ENCODE measurements around the gene ZNRD2.

The ZNRD2 gene

DNA sequence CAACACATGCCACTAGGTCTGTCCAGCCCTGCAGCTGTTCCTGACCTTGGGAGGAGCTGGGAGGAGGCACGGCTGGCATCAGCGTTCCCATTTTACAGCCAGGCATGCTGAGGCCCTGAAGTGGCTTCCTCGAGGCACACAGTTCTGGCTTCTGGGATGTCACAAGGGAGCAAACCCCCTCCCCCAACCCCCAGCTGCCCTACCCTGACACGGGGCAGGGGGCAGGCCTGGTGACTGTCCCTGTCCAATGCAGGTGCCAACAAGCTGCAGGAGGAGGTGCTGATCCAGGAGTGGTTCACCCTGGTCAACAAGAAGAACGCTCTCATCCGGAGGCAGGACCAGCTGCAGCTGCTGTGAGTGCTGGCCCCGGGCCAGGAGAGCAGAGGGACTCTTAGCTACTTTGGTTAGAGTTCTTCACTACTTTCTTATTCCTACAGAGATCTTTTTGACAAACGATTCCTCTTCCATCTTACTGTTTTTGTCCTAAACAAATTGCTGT is 20.0 kb downstream of the ZNRD2 start:
- no peak for DNase-seq

DNA sequence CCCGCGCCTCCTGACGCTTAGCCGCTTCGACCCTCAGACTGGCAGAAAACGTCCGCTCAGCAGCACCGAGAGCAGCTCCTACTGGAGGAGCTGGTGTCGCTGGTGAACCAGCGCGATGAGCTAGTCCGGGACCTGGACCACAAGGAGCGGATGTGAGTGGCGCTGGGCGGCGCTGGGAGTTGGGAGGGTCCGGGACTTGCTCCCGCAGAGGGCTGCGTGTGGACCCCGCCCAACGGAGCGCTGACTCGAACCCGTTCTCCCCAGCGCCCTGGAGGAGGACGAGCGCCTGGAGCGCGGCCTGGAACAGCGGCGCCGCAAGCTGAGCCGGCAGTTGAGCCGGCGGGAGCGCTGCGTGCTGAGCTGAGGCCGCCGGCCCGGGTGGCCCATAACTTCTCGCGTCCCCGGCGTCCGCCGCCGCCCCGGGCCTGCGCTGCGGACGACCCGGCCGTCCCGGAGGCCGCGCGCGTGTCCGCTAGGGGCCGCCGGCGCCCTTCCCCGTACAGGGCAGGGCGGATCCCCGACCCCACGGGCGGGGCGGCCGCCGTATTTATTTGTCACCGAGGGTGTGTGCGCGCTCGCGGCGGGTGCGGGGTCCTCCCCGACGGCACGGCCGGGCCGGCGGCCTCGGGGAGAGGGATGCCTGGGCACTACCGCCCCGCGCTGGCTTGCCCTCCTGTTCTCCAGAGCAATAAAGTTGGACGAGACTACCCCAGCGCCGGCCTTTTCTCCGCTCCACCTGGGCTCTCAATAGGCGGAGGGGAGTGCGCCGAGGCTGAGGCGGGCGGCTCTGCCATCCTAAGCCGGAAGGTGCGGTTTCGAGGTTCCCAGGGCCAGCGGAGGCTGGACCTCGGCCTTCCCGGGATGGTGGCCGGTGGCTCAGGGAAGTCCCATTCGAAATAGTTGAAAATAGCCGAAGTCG is 21.9 kb downstream of the ZNRD2 start:
- DNase-seq, result no peak

- DNase-seq, result no peak
Measured at GRCh38 chr11:65592858-65593517, 22.7 kb downstream of the ZNRD2 start.

DNA sequence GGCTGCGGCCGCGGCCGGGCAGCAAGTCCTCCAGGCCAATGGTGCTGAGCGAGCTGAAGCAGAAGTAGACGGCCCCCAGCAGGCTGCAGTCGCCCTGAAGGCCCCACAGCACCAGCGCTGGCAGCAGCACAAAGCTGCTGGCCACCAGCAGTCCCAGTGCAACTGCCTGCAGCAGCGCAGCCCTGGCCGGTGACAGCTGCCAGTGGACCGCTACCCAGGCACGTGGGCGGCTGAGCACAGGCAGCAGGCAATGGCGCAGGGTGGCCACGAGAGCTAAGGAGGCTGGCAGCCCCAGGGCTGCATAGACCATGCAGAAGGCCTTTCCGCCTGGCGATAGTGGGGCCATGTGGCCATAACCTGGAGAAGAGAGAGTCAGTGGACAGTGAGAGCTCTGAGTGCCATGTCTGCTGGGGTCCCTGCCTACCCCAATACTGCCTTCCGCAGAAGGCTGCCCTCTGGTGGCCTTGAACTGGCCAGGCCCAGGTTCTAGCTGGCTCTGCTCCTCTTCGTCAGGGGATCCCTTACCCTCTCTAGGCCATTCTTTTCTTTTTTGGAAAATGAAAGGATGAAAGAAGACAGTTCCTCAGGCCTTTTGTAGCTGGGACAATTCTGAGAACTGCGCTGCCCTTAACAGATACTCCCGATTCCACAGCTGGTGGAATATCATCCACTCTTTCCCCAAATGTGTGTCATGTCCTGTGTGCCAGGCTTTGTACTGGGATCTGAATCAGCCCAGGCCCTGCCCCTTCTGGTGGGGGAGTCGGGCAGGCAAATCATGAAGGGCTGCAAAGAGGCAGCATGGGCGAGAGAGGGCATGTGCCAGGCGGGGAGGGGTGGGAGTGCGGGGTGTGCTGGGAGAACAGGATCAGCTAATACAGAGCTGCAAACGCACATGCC is 23.5 kb downstream of the ZNRD2 start:
- DNase-seq, result peak in 1 of 2 experiments; percentile 11

DNA sequence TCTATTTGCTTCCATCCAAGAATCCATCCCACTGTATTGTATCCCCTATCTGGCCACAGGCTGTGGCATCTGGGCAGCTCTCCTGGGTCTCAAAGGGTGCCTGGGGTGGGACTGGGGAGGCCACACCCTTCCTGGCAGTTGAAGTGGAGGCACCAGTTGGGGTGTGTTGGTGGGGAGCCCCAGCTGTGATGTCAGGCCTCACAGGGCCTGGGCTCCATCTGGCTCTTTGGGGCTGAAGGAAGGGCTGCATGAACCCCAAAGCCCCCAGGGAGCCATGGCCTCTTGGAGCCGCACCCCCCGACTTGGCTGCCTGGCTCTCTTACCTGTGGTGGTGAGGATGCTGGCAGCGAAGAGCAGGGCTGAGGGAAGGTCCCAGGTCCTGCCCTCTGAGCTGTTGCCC is 24.9 kb downstream of the ZNRD2 start:
- DNase-seq, result no peak

- DNase-seq, result no peak
Measured at GRCh38 chr11:65595543-65596281, 25.4 kb downstream of the ZNRD2 start, which contains the start of gene KCNK7. TSS of gene KCNK7 (minus strand) at chr11:65595800. CDS start at chr11:65595772, 28 bp downstream.

DNA sequence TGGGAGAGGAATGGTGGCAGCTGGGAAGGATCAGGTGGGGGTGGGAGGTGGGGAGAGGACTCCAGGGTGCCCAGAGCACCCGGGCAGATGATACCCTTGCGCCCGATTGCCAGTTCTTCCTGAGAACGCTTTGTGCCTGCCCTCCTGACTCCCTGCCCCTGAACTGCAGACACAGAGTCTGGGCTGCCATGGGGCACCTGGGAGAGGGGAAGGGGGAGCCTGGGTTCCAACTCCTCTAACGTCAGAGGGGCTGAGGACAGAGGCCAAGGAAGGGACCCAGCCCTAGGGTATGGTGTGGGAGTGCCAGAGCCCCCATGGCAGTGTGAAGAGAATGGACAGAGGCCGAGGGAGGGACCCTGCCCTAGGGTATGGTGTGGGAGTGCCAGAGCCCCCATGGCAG is 26.2 kb downstream of the ZNRD2 start:
- no peak for DNase-seq

GRCh38 chr11:65598258-65598699 is 28.0 kb downstream of the ZNRD2 start:
- no peak for DNase-seq

DNA sequence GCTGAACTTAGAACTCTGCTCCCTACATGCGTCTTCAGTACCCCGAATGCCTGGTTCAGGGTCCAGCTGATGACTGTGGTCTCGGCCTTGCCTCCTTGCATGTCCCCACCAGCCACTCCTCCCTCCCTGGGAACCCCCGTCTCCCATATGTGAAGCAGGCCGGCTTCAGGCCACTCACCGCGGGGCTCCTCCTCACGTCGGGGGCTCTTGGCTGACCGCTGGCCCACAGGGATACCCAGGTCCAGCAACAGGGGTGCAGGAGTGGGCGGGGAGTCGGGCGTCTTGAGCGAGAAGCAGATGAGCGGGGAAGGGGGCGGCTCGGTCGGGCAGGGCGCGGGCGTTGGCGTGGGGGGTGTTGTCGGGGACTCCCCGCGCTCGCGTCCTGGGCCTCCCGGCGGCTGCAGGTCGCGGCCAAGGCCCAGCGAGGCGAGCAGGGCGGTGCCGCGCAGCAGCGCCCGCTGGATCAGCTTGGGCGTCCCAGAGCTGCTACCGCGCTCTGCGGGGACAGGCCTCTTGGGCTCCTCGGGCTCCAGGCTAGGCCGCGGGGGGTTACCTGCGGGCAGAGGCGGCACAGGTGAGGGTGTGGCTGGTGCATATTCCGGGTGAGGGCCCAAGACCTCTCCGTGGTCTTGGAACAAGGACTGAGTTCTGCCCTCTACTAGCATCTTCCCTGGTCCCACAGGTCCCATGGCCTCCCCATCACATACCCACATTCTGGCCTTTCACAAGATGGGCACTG is 29.1 kb downstream of the ZNRD2 start:
- DNase-seq, result no peak

DNA sequence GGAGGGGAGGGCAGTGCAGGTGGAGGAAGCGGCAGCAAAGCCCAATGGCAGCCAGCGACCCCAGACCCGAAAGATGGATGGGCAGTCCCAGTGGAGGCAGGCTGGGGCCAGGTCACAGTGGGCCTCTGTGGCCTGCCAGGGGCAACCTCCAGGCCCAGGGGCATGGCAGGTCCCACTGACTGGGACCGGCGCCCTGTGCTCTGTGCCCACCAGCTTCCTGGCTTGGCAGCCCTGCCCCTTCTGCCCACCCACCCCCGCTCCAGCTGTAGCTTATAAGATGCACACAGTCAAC is 29.6 kb downstream of the ZNRD2 start:
- DNase-seq, result no peak

DNA sequence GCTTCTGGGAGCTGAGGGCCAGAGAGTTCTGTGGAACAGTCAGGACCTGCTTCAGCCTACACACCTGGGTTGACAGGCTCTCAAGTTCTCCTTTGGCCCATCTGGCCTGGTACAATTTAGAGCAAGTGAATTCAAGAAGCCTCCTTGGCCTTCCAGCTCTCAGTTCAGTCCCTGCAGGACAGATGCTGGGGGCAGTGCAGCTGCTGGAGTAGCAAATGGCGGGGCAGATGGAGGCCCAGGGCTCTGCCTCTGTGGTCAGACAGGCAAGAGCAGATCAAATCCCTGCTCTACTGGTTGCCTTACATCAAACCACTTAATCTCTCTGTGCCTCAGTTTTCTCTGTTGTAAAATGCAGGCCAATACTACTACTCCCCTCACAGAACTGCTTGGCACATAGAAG is 34.0 kb downstream of the ZNRD2 start:
- no peak for DNase-seq

DNA sequence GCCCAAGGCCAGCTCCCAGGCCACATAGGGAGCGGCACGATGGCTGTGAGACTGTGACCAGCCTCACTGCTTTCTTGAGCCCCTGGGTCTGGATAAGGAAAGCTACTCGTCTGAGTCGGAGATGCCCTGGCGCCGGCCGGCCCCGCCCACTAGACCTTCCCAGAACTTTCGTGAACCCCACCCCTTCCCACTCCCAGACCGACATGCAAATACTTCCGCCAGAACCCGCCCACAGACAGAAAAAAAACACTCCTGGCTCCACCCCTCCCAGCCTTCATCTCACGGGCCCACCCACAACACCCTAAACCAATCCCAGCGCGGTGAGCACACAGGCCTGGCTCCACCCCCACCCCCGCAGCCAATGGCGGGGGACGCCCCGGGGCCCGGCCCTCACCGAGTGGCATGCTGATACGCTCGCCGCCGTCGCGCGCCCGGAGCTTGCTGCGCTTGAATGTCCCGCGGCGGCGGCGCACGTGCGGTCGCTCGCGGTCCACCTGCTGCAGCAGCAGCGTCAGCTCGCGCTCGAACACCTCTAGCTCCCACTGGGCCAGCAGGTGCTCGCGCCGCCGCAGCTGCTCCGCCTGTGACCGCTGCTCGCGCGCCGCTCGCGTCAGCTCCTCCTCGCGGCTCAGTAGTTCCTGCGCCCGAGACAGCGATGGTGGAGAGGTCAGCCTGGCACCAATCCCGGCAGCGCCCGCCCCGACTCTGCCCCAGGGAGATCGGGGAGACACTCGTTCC is 36.8 kb downstream of the ZNRD2 start:
- no peak for DNase-seq

DNA sequence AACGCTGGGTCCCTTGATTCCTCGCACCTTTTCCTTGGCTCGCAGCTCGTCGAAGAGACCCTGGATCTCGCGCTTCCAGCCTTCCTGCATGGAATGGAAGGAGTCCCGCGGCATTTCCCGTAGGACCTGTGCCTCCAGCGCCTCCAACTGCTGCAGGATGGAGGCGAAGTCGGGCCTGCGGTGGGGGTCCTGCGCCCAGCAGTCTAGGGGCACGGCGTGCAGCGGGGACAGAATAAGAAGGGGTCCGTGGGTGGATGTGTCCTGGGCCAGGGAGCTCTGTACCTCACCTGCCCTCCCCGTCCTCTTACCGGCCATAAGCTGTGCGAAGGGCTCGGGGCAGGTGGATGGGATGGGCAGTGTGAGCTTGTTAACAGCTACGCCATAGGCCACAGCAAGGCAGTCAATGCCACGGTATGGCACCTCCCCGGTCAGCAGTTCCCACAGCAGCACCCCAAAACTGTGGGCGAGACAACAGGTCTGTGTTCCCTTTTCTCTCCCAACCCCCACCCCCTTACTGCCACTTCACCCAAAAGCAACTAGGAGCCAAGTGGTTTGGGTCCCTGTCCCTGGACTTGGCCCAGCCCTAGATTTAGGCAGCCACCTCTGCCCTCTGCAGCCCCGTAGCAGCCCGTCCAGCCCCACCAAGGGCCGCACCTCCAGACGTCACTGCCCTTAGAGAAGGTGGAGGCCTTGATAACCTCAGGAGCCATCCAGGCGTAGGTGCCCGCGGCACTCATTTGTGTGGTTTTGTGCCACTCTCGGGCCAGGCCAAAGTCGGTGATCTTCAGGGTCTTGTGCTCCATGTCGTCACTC is 37.5 kb downstream of the ZNRD2 start:
- no peak for DNase-seq

DNA sequence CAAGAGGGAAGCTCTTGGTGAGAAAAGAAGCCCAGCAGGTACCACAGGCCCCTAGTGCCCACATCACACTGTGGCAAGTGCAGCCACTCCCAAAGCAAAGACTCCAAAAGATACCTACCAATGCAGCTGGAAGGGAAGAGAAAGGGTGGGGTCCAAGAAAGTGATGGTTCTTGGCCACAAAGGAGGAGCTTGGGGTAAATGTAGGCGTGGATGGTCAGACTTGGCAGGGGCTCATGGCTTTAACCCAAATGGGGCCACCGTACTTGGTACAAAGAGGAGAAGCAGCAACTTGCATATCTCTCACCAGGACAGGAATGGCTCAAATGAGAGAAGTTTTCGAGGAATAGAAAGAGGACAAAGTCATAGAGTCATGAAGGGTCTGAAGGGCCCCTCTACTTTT is 39.0 kb downstream of the ZNRD2 start:
- no peak for DNase-seq

DNA sequence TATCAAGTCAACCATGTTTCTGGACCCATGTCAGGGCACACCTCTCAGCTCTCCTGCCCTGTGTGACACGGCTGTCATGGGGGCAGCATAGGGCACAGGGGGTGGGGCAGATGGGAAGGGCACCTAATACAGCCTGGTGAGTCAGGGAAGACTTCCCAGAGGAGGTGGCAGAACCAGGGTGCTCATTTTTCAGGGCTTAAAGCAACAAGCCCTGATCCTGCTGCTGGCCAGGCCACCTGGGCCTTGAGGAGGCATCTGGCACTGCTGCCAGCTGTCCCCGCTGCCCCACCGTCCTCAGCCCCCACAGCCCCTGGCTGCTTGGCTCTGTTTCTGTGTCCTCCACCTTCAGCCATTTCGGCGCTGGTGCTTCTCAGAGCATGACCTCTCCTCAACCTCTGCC is 39.4 kb downstream of the ZNRD2 start:
- DNase-seq, result no peak

DNA sequence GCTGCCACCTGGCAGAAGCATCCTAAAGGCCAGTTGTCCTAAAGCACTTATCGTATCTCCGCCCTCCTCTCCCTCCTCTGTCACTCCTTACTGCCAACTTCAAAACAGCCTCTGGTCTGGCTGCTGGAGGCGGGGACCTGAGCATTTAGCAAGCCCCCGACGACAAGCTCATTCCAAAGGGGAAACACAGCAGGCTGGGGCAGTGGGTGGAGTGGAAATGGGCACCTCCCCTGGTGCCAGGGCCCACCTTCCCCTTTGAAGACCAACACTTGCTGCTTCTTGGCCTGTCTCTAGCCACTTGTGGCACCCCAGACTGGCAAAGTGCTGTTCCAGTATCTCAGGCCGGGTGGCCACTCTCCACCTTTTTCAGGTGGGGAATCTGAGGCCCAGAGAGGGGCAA is 40.1 kb downstream of the ZNRD2 start:
- DNase-seq, result no peak

DNA sequence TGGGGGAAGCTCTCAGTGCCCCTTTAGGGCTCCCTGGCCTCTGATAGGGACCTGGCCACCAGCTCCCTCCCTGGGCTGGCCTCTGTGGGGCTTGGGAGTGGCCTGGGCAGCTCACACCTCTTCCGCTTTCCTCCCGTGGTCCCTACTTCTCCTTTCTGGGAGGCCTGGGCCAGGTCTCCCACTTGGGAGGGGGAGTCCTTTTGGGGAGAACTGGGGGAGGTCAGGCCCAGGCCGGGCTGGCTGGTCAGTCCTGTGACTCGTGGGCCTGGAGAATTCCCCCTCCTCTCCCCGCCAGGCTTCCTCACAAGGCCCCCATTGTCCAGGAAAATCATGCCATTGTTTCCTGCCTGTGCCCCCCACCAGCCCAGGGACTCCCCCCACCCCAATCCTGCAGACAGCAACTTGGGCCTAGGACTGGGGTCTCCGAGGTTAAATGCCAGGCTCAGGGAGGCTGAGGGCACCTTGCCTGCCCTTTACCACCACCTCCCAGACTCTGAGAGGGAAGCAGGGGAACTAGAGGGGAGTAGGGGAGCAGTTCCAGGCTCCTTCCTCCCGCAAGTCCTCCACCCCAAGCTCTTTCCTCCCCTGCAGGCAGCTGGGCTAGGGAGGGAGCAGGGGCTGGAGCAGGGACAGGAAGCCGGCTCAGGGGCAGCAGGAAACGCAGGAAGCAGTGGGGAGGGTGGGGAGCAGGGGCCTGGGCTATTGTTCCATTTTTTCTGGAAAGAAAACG is 40.9 kb downstream of the ZNRD2 start:
- DNase-seq, result peak; percentile 76 to 77

DNA sequence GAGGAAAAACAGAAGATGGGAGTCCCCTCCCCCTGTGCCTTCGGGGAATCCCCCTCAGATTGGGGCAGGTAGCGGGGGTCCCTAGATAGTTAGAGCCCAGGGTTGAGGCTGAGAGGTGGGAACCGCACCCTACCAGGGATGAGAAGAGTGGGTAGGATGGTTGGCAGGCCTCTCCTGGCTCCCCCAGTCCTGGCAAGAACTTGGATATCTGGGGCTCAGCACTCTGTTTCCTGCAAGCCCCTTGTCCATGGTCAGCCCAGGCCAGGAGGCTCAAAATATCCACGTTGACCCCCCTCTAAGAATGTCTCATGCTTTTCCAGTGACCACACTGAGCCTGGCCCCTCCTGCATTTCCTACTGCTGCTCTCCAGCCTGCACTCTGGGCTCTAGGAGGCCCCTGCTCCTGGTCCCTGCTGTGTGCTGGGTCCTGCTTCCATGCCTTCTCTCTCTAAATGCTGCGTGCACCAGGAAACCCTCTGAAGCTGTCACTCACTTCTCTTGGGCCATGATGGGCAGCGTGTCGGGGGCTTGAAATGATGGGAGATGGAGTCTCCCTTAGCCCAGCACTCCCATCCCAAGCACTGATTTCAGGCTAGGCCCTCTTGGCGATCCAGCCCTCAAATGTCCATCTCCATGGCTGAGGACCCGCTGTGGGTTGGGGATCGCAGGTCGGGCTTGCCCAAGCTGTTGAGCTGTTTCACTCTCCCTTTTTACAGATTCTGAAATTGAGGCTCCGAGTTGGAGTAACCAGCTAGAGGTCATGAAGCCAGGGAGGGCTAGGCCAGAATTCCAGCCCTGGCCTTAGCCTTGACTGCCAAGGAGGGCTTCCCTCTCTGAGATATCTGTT is 41.7 kb downstream of the ZNRD2 start:
- no peak for DNase-seq
